Activated CD4-positive, CD25-positive, alpha-beta regulatory T cell treated with anti-CD3 and anti-CD28 coated beads, Interleukin-2, amount 50 U/mL, for 72 hours (primary cell): ENCODE results near the gene MCCC1.

ENCODE experiments used
- DNase-seq: peaks from one replicate; pipeline ENCODE4 v3.0.0; 2021

The MCCC1 gene

GRCh38 chr3:182979674-182980191, 119.6 kb downstream of the MCCC1 start:
- DNase-seq: peak; percentile 40

- DNase-seq: no peak
Measured at GRCh38 chr3:182979103-182979673, 120.1 kb downstream of the MCCC1 start.

- DNase-seq: no peak
Measured at GRCh38 chr3:182978387-182978786, 120.9 kb downstream of the MCCC1 start.

DNA sequence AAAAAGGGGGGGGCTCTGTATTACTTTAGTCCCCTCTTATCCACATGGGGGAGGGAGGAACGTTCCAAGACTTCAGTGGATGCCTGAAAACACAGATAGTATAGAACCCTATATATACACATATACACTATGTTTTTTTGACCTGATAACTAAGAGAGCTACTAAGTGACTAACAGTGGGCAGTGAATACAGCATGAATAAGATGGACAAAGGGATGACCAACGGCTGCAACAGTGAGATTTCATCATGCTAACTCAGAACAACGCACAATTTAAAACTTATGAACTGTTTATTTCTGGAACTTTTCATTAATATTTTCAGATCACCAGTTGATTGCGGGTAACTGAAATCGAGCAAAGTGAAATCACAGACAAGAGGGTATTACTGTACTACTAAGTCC, 126.2 kb downstream of the MCCC1 start:
- DNase-seq: no peak

- no peak for DNase-seq
Measured at GRCh38 chr3:182972387-182972786, 126.9 kb downstream of the MCCC1 start.

DNA sequence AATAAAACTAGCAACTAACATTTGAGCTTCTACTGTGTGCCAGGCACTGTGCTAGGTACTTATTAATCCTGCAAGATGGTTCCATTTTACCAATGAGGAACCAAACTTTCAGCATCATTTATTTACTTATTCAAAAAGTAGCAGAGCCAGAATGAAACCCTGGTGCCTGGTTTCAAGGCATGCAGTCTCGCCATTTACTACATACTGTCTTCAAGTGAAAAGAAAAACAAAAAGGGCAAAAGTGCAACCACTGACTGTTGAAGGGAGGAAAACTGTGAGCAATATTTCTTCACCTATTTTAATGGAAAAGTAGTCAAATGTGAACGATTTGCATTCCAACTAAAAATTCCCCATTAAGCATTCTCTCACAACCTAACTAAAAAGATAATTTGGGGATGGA, 127.7 kb downstream of the MCCC1 start:
- no peak for DNase-seq

- DNase-seq: no peak
Measured at GRCh38 chr3:182970811-182971418, 128.4 kb downstream of the MCCC1 start.

GRCh38 chr3:182969853-182970252, 129.4 kb downstream of the MCCC1 start:
- no peak for DNase-seq

GRCh38 chr3:182969277-182969676, 130.0 kb downstream of the MCCC1 start:
- no peak for DNase-seq

- no peak for DNase-seq
Measured at GRCh38 chr3:182967218-182968204, 131.8 kb downstream of the MCCC1 start.

DNA sequence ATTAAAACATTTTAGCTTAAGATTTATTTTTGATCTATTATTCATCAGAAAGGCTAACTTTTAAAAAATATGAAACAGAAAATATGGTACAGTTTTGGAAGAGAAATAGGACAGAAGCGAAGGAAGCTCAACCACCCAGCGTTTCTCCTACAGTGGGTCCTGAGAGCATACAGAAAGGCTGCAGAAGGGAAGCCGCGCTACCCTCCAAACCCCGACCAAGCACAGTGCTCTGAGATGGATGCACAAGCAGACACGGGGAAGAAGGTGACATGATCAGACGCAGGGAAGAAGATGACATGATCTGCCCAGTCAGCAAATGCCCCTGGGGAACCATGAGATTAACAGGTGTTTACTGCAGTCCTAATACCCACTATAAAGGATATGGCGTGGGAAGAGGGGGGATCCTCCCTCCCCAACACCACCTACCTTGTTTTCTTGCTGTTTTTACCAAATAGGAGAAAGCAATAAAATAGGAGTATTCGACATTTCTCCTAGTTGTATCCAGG, 133.4 kb downstream of the MCCC1 start:
- no peak for DNase-seq
